ENCODE data around the gene BCL11B.
A peak's percentile ranks its signal among the peaks of the same experiment; 100 is the strongest.

BCL11B gene

GRCh38 chr14:99119554-99120525 is 152.2 kb downstream of the BCL11B start:
- peak; percentile 41 for DNase-seq (ENCODE audit: low spot score)
